Measurements from ENCODE around the gene RASGRP4. TPM values are rescaled to one million over a fixed set of nuclear protein-coding genes. Genes with fewer than 3 reads are reported as not detected.

The RASGRP4 gene
- total RNA-seq, 1 experiment from 2014 or later = not detected

GRCh38 chr19:38442736-38443135, 16.7 kb upstream of the RASGRP4 start:
- TF ChIP-seq EZH2 (IDR thresholded peaks at IDR 0.05; ENCODE audit: low read length, unreplicated experiment) = no peak
- TF ChIP-seq EZH2phosphoT487 (IDR thresholded peaks at IDR 0.05; ENCODE audit: borderline replicate concordance, low read length) = no peak
- no peak for TF ChIP-seq CTCF (conservative IDR thresholded peaks at IDR 0.05; ENCODE audit: low read depth, low read length)
- H3K9ac ChIP-seq (ENCODE audit: low read length) = no peak overlapping the region
- no peaks in the 10 kb centered on the region for H3K4me1 ChIP-seq (ENCODE audit: insufficient read depth, low read length)
- H3K4me2 ChIP-seq (ENCODE audit: low read length) = no peak overlapping the region
- H3K27me3 ChIP-seq (ENCODE audit: low read length) = no peaks in the 10 kb centered on the region
- POLR2A ChIA-PET (ENCODE audit: unreplicated experiment) = no interaction called here
- H3K36me3 ChIP-seq (ENCODE audit: low read depth, low read length) = no peaks in the 10 kb centered on the region
- H4K20me1 ChIP-seq (ENCODE audit: low read length) = no peaks in the 10 kb centered on the region
- no peaks in the 10 kb centered on the region for H3K9me2 ChIP-seq (replicated peaks; ENCODE audit: low read length)
- DNase-seq (no peak), ATAC-seq (no peak)
- H3F3A ChIP-seq (ENCODE audit: low read length, unreplicated experiment) = no peaks in the 10 kb centered on the region
- CTCF ChIA-PET = no interaction called here
- no peaks in the 10 kb centered on the region for H3K9me3 ChIP-seq (ENCODE audit: low read length)
- H3K27ac ChIP-seq (ENCODE audit: low read length) = no peak overlapping the region
- intact Hi-C loops (cut with micrococcal nuclease) = no loop called here
- BruUV-seq (replicated peaks) = no TSS peak
- no peaks in the 10 kb centered on the region for H3K79me2 ChIP-seq (ENCODE audit: low read length)
- no peak overlapping the region for H3K4me3 ChIP-seq (ENCODE audit: low read length)
- H2AFZ ChIP-seq (ENCODE audit: low read length) = no peak overlapping the region

GRCh38 chr19:38441657-38442348, 15.8 kb upstream of the RASGRP4 start:
- H3K27me3 ChIP-seq (ENCODE audit: low read length) = no peaks in the 10 kb centered on the region
- BruUV-seq (replicated peaks) = no TSS peak
- ATAC-seq = no peak
- no peaks in the 10 kb centered on the region for H3K79me2 ChIP-seq (ENCODE audit: low read length)
- H3K4me1 ChIP-seq (ENCODE audit: insufficient read depth, low read length) = no peaks in the 10 kb centered on the region
- intact Hi-C loops (cut with micrococcal nuclease) = no loop called here
- no peak overlapping the region for H2AFZ ChIP-seq (ENCODE audit: low read length)
- H3K4me3 ChIP-seq (ENCODE audit: low read length) = no peak overlapping the region
- ChIA-PET POLR2A (ENCODE audit: unreplicated experiment) (no interaction called here), CTCF (no interaction called here)
- no peaks in the 10 kb centered on the region for H3K36me3 ChIP-seq (ENCODE audit: low read depth, low read length)
- no peaks in the 10 kb centered on the region for H3F3A ChIP-seq (ENCODE audit: low read length, unreplicated experiment)
- no peaks in the 10 kb centered on the region for H3K9me3 ChIP-seq (ENCODE audit: low read length)
- no peak for TF ChIP-seq EZH2phosphoT487 (IDR thresholded peaks at IDR 0.05; ENCODE audit: borderline replicate concordance, low read length)
- peak; percentile 22; the same call in 1 of the 2 replicates for TF ChIP-seq CTCF (conservative IDR thresholded peaks at IDR 0.05; ENCODE audit: low read depth, low read length)
- no peak for TF ChIP-seq EZH2 (IDR thresholded peaks at IDR 0.05; ENCODE audit: low read length, unreplicated experiment)
- DNase-seq = no peak
- H3K4me2 ChIP-seq (ENCODE audit: low read length) = no peak overlapping the region
- H3K27ac ChIP-seq (ENCODE audit: low read length) = no peak overlapping the region
- H3K9me2 ChIP-seq (replicated peaks; ENCODE audit: low read length) = no peaks in the 10 kb centered on the region
- no peaks in the 10 kb centered on the region for H4K20me1 ChIP-seq (ENCODE audit: low read length)
- H3K9ac ChIP-seq (ENCODE audit: low read length) = no peak overlapping the region

GRCh38 chr19:38440592-38440991, 14.6 kb upstream of the RASGRP4 start:
- H3K4me2 ChIP-seq (ENCODE audit: low read length) = no peak overlapping the region
- H3K9me2 ChIP-seq (replicated peaks; ENCODE audit: low read length) = no peaks in the 10 kb centered on the region
- BruUV-seq (replicated peaks) = no TSS peak
- DNase-seq = no peak
- H3F3A ChIP-seq (ENCODE audit: low read length, unreplicated experiment) = no peaks in the 10 kb centered on the region
- POLR2A ChIA-PET (ENCODE audit: unreplicated experiment) = no interaction called here
- no peaks in the 10 kb centered on the region for H3K4me1 ChIP-seq (ENCODE audit: insufficient read depth, low read length)
- no peaks in the 10 kb centered on the region for H3K9me3 ChIP-seq (ENCODE audit: low read length)
- intact Hi-C loops (cut with micrococcal nuclease) = no loop called here
- H2AFZ ChIP-seq (ENCODE audit: low read length) = no peak overlapping the region
- no peak overlapping the region for H3K27ac ChIP-seq (ENCODE audit: low read length)
- no peaks in the 10 kb centered on the region for H3K27me3 ChIP-seq (ENCODE audit: low read length)
- TF ChIP-seq EZH2phosphoT487 (IDR thresholded peaks at IDR 0.05; ENCODE audit: borderline replicate concordance, low read length) (no peak), CTCF (conservative IDR thresholded peaks at IDR 0.05; ENCODE audit: low read depth, low read length) (no peak), EZH2 (IDR thresholded peaks at IDR 0.05; ENCODE audit: low read length, unreplicated experiment) (no peak)
- ATAC-seq = no peak
- H4K20me1 ChIP-seq (ENCODE audit: low read length) = no peaks in the 10 kb centered on the region
- H3K36me3 ChIP-seq (ENCODE audit: low read depth, low read length) = no peaks in the 10 kb centered on the region
- CTCF ChIA-PET = no interaction called here
- no peaks in the 10 kb centered on the region for H3K79me2 ChIP-seq (ENCODE audit: low read length)
- no peak overlapping the region for H3K9ac ChIP-seq (ENCODE audit: low read length)
- H3K4me3 ChIP-seq (ENCODE audit: low read length) = no peak overlapping the region

Measured in PC-3 (cell line).